ENCODE results near the gene OBP2A. TPM values are rescaled to one million over a fixed set of nuclear protein-coding genes. Genes with fewer than 3 reads are reported as not detected.

Gene OBP2A
- total and polyA plus RNA-seq, 12 donors = not detected

DNA sequence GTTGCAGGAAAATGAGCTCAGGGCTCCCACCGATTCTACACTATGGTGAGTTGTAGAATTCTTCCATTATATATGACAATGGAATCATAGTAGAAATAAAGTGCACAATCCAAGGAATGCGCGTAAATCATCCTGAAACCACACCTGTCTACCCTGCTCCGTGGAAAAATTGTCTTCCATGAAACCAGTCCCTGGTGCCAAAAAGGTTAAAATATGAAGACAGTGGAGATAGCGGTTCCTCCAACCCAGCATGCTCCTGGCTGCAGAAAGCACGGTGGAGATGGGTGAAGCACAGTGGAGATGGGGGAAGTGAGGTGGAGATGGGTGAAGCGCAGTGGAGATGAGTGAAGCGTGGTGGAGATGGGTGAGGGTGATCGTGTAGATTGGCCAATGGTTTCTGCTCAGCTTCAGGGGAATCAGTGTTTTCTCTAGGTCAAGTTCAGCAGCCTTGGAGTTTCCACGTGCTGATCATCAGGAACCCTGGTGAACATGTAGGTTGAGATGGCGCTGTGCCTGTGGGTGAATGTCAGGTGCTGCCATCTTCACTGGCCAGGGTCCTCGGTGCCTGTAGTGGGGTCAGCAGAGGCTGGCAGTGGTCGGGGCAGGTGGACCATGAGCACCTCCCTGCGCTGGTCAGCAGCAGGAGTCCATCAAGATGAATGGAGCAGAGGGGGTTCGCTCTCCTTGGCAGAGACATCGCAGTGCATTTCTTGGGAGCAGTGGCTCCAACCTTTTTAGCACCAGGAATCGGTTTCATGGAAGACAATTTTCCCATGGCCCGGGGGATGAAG is 35.9 kb downstream of the OBP2A start:
- intact Hi-C loops (cut with DNase I) = no loop called here
- WGBS, 4 donors = 88 to 91% (median 89%) methylated on average over 18 of the region's 18 CpGs
- TF ChIP-seq, protein P1, sequence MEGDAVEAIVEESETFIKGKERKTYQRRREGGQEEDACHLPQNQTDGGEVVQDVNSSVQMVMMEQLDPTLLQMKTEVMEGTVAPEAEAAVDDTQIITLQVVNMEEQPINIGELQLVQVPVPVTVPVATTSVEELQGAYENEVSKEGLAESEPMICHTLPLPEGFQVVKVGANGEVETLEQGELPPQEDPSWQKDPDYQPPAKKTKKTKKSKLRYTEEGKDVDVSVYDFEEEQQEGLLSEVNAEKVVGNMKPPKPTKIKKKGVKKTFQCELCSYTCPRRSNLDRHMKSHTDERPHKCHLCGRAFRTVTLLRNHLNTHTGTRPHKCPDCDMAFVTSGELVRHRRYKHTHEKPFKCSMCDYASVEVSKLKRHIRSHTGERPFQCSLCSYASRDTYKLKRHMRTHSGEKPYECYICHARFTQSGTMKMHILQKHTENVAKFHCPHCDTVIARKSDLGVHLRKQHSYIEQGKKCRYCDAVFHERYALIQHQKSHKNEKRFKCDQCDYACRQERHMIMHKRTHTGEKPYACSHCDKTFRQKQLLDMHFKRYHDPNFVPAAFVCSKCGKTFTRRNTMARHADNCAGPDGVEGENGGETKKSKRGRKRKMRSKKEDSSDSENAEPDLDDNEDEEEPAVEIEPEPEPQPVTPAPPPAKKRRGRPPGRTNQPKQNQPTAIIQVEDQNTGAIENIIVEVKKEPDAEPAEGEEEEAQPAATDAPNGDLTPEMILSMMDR (IDR thresholded peaks at IDR 0.05) = no peak
- no peak for TF ChIP-seq POLR2A (IDR thresholded peaks at IDR 0.05)
- Histone ChIP-seq H3K36me3 (replicated peaks in 1 of 2) (no peaks in the 10 kb centered on the region), H3K4me3 (no peak overlapping the region), H3K27me3 (no peaks in the 10 kb centered on the region), H3K9me3 (replicated peaks in 1 of 3) (no peaks in the 10 kb centered on the region), H3K27ac (peak overlapping the region in 1 of 5 donors; percentile 96), H3K4me1 (replicated peaks in 1 of 2) (peaks cover 19 to 23% of the 10 kb centered on the region in 2 donors)
- no peak for DNase-seq

DNA sequence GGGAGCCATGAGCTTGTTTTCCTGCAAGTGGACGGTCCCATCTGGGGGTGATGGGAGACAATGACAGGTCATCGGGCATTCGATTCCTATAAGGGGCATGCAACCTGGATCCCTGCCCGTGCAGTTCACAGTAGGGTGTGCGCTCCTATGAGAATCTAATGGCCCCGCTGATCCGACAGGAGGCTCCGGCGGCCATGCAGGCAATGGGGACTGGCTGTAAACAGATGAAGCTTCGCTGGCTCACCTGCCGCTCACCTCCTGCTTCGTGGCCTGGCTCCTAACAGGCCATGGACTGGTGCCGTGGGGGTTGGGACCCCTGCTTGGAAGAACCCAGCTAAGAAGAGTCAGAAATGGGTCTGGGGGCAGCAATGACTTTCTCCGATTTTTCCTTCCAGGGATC is 36.6 kb downstream of the OBP2A start:
- Histone ChIP-seq H3K4me1 (replicated peaks in 1 of 2) (peaks cover 19 to 23% of the 10 kb centered on the region in 2 donors), H3K9me3 (replicated peaks in 1 of 3) (no peaks in the 10 kb centered on the region), H3K27ac (peak overlapping the region in 3 of 5 donors; percentile 74 to 96 (median 79)), H3K27me3 (no peaks in the 10 kb centered on the region), H3K36me3 (replicated peaks in 1 of 2) (no peaks in the 10 kb centered on the region), H3K4me3 (no peak overlapping the region)
- DNase-seq = no peak
- 85 to 96% (median 88%) methylated on average over 10 to 14 of the region's 14 CpGs for WGBS, 4 donors
- intact Hi-C loops (cut with DNase I) = no loop called here
- no peak for TF ChIP-seq POLR2A (IDR thresholded peaks at IDR 0.05)
- TF ChIP-seq, protein P1 (IDR thresholded peaks at IDR 0.05) = no peak

DNA sequence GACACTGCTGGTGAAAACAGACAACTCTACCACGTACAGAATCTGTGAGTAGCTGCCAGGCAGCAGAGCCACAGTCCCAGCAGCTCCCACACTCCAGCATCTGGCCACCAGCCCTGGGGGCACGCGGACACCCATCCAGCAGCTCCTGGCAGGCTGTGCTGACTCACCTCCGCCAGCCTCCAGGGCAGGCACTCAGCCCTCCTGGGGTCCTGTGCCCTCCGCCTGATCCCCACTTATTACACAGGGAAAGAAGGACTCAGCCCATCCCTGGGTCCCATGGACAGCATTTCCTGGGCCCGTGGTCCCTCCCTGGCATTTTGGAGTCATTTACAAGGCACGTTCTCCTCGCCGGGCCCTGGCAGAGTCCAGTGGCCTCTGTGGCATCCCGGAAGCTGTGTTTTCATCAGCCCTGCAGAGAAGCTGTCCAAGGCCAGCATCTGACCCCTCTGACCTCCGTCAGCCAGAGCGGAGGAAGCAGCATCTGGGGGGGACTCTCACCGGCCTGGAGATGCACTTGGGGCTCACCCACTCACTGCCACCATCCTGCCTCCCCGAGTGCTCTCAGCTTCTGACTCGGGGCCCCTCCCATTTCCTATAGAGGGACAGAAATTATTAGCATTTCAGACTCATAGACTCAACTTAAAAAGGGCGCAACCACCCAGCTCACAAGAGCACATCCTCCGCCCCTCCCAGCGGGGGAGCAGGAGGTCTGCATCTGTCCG is 37.2 kb downstream of the OBP2A start:
- peak in 6 of 7 donors; percentile 65 to 83 (median 76) for DNase-seq
- intact Hi-C loops (cut with DNase I) = no loop called here
- Histone ChIP-seq H3K4me3 (peak overlapping the region in 1 of 4 donors; percentile 44), H3K36me3 (replicated peaks in 1 of 2) (no peaks in the 10 kb centered on the region), H3K27ac (peak overlapping the region in 3 of 5 donors; percentile 74 to 96 (median 79)), H3K27me3 (no peaks in the 10 kb centered on the region), H3K4me1 (replicated peaks in 1 of 2) (peaks cover 19 to 23% of the 10 kb centered on the region in 2 donors), H3K9me3 (replicated peaks in 1 of 3) (no peaks in the 10 kb centered on the region)
- TF ChIP-seq POLR2A (IDR thresholded peaks at IDR 0.05) = no peak
- TF ChIP-seq, protein P1 (IDR thresholded peaks at IDR 0.05) = peak in 1 of 6 experiments; percentile 13
- WGBS, 4 donors = 39 to 47% (median 43%) methylated on average over 14 to 19 of the region's 19 CpGs

DNA sequence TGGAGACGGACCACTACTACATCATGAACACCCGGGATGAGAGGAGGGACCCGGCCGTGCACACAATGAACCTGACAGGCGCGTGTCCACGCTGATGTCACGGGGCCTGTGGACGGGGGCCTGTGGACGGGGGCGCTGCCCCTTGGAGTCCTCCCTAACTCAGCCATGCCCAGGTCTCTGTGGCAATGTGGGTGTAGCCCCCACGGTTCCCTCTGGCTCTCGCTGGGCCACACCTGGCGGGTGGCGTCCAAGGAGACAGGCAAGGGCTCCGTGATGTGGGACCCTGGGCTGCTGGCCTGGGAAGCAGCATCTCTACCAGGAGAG is 37.7 kb downstream of the OBP2A start:
- peak overlapping the region in 1 of 4 donors; percentile 44 for H3K4me3 ChIP-seq
- DNase-seq = peak in 1 of 7 donors; percentile 42
- H3K4me1 ChIP-seq (replicated peaks in 1 of 2) = peaks cover 19 to 23% of the 10 kb centered on the region in 2 donors
- no peaks in the 10 kb centered on the region for H3K27me3 ChIP-seq
- H3K9me3 ChIP-seq (replicated peaks in 1 of 3) = no peaks in the 10 kb centered on the region
- no peaks in the 10 kb centered on the region for H3K36me3 ChIP-seq (replicated peaks in 1 of 2)
- 48 to 91% (median 72%) methylated on average over 12 to 16 of the region's 16 CpGs for WGBS, 4 donors
- TF ChIP-seq, protein P1 (IDR thresholded peaks at IDR 0.05) = no peak
- no peak for TF ChIP-seq POLR2A (IDR thresholded peaks at IDR 0.05)
- peak overlapping the region in 3 of 5 donors; percentile 74 to 96 (median 79) for H3K27ac ChIP-seq
- intact Hi-C loops (cut with DNase I) = no loop called here

Measured in adrenal gland (tissue), 12 donors.